HG03565 (cell line): ENCODE data around the gene NCK2.

Experiments used
- ATAC-seq: cut with Tn5 transposase; IDR thresholded peaks from one replicate; pipeline ENCODE4 v1.9.1; 2021; ENCODE audit warnings: mild to moderate bottlenecking, moderate library complexity; ENCODE audit not compliant: unreplicated experiment

The NCK2 gene

GRCh38 chr2:105808423-105809096, 63.8 kb downstream of the NCK2 start:
- ATAC-seq: no peak

DNA sequence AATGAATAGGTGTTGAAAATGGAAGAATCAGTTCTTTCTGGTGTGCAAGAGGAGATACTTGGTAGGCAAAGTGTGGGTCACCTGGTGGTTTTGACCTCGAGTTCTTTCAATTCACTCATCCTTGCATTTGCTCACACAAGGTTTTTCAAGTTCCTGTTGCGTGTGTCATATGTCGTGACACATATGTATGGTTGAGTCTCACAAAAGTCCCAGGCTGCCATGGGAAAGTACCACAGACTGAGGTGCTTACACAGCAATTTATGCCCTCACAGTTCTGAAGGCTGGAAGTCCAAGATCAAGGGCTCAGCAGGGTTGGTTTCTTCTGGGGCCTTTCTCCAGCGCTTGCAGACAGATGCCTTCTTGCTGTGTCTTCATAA, 64.4 kb downstream of the NCK2 start:
- peak; percentile 48 for ATAC-seq

- no peak for ATAC-seq
Observed at GRCh38 chr2:105809723-105810122, 65.0 kb downstream of the NCK2 start.

GRCh38 chr2:105812180-105813044, 67.7 kb downstream of the NCK2 start:
- ATAC-seq: peak; percentile 90

GRCh38 chr2:105813045-105813315, 68.3 kb downstream of the NCK2 start:
- ATAC-seq: no peak

DNA sequence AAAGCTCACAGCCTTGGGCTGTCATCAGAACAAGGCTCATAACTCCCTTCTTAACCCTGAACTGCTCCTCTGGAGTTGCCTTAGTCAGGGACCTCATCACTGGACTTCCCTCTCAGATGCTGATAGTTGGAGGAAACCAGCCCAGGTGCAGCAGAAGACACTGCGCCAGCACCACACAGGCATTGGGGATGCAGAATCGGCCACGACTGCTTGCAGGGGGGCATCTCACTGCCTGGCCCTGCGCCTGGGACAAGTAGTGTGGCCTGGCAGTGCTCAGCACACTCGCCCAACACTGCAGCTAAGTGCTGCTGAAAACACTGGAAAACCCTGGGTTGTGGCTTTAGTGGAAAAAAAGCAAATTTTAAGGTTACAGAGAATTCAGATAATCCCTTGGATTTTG, 68.7 kb downstream of the NCK2 start:
- ATAC-seq: no peak

DNA sequence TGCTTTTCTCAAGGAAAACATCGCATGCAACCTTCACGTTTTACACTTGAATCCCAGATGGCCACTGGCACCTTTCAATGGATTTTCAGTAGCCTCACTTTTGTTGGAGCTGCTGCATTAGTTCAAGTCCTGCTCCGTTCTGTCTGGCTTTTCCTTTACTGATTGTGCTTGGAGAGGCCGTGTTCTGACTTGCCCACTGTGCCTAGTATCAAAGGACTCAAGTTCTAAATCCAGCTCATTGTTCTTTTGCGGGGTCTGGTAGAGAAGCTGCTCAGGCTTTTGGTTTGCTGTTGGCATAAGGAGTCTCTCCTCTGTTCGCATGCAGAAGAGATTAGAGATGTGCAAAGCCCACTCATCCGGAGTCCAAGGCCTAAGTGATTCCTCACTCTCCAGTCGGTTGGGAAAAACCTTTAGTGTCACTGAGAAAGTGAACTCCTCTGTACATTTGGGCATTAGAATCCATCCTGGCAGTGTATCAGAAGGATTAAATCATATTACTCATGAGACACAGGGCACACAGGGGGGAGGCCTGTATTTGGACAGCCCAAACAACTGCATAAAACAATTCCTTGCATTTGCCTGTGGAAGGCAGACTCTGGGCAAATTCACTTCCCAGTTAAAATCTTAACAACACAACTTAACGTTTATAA, 69.7 kb downstream of the NCK2 start:
- ATAC-seq: no peak

GRCh38 chr2:105815401-105815800, 70.7 kb downstream of the NCK2 start:
- ATAC-seq: no peak

- ATAC-seq: no peak
Observed at GRCh38 chr2:105820151-105820550, 75.4 kb downstream of the NCK2 start.

GRCh38 chr2:105820691-105821090, 76.0 kb downstream of the NCK2 start:
- ATAC-seq: no peak

- ATAC-seq: no peak
Observed at GRCh38 chr2:105821428-105822125, 76.9 kb downstream of the NCK2 start.

- ATAC-seq: peak; percentile 85
Observed at GRCh38 chr2:105822186-105822585, 77.5 kb downstream of the NCK2 start.

- ATAC-seq: no peak
Observed at GRCh38 chr2:105824446-105824845, 79.7 kb downstream of the NCK2 start.

DNA sequence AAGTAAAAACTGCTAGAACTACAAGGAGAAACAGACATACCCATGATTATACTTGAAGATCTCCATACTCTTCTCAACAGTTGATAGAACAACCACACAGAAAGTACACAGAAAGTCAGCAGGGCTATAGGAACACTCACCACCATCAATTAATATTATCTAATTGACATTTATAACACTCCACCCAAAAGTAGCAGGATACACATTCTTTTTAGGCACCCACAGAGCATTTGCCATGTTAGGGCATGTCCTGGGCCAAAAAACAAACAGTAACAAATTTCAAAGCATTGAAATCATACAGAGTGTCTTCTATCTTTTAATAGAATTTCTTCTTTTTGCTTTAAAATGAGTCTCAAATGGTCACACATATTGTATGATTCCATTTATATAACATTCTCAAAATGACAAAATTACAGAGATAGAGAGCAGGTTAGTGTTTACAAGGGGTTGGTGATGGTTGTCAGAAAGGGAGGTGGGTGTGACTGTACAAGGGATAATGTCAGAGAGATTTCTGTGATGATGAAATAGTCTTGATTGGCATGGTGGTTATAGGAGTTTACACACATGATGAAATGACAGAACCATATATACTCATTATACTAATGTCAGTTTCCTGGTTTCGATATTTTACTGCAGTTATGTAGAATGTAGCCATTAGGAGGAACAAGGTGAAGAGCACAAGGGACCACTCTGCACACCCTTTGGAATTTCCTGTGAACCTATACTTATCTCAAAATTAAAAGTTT, 82.8 kb downstream of the NCK2 start:
- ATAC-seq: peak; percentile 44

- ATAC-seq: peak; percentile 42
Observed at GRCh38 chr2:105828558-105828957, 83.8 kb downstream of the NCK2 start.

DNA sequence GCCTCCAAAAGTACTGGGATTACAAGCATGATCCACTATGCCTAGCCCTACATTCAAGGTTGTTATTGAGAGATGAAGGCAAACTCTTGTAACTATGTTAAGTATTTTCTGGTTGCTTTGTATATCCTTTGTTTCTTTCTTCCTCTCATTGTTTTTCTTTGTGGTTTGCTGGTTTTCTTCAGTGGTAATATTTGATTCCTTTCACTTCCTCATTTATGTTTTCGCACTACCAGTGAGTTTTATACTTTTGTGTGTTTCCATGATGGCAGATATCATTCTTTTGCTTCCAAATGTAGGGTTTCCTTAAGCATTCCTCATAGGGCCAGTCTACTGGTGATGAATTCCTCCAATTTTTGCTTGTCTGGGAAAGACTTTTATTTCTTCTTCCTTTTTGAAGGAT, 90.2 kb downstream of the NCK2 start:
- peak; percentile 81 for ATAC-seq

GRCh38 chr2:105836341-105836740, 91.6 kb downstream of the NCK2 start:
- no peak for ATAC-seq

DNA sequence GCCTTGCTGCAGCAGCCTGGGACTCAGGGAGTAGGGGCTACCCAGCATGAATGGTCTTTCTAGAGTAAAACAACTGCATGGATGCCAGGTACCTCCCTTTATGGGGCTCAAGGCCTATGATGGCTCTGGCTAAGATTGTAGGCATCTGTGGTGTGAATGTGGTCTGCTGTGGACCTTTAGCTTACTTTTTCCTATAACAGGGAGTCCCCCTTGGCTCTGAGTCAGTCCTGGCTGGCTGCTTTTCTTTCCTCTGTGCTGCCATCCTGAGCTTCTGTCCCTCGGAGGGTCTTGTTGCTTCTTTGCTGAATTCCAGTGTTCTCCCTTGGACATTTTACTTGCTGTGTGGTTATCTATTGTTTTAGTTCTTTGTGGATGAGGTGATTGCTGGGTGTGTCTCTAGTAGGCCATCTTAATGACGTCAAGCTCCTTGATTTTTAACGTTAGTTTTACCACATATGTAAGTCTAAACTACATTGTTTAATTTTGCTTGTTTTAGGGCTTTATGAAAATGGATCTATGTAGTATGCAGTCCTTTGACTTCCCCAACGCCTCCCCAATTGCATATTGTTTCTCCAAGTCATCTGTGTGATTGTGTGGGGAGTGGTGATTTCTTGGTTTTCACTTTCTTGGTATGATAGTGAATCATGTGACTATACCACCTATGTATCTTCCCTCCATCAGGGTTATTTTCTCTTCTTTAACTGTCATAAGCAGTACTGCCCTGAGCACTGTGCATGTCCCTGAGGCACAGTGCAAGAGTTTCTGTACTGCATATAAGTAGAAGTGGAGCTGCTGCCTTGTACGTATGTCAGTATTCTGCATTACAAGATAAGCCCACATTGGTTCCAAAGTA, 92.4 kb downstream of the NCK2 start:
- no peak for ATAC-seq

DNA sequence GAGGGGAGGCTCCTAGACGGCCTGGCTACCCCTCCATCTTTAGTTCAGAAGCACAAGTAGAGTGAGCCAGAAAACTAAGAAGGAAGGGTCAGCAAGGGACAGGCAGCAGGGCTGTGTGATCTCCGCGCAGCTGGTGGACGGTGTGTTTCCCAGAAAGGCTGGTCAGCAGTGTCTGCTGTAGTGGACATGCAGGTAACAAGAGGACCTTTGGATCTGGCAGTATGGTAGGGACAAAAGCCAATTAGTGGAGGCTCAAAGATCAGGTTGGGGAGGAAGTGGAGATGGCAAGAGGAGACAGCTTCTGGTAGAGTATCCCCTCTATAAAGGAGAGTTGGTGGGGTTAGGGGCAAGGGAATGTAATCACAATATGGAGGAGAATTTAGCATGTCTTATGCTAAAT, 95.1 kb downstream of the NCK2 start:
- ATAC-seq: no peak

GRCh38 chr2:105840933-105841332, 96.2 kb downstream of the NCK2 start:
- ATAC-seq: no peak
